Forelimb muscle (tissue), 1 donor: ENCODE measurements around the gene PRM3. TPM values are rescaled to one million over a fixed set of nuclear protein-coding genes. Genes with fewer than 3 reads are reported as not detected.

Experiments used
- DNase-seq: peaks from one replicate; pipeline ENCODE4 v3.0.0-alpha.2; 2013; ENCODE audit warnings: low read depth
- polyA plus RNA-seq: library from polyadenylated mRNA; unstranded; fragments of 120-200 nt; gene quantifications from one replicate; pipeline ENCODE4 v1.2.1, GENCODE V29; 2013; ENCODE audit not compliant: insufficient read length

PRM3 gene
- not detected for polyA plus RNA-seq

GRCh38 chr16:11272921-11273720 is at the start of gene PRM3:
PRM3 (minus strand) TSS chr16:11273629; CDS start chr16:11273595, 34 bp downstream.
- no peak for DNase-seq

- DNase-seq: no peak
These were observed 49.4 kb upstream of the PRM3 start for GRCh38 chr16:11322823-11323222.

- no peak for DNase-seq
These were observed 48.2 kb upstream of the PRM3 start for GRCh38 chr16:11321662-11322061.

- DNase-seq: no peak
These were observed 46.7 kb upstream of the PRM3 start for GRCh38 chr16:11320170-11320569.

- DNase-seq: no peak
These were observed 46.2 kb upstream of the PRM3 start for GRCh38 chr16:11319529-11320146.

- DNase-seq: no peak
These were observed 45.4 kb upstream of the PRM3 start for GRCh38 chr16:11318817-11319216.

- DNase-seq: no peak
These were observed 43.0 kb upstream of the PRM3 start for GRCh38 chr16:11316331-11317015.

GRCh38 chr16:11315510-11315909 is 42.1 kb upstream of the PRM3 start:
- DNase-seq: no peak

- no peak for DNase-seq
These were observed 41.0 kb upstream of the PRM3 start for GRCh38 chr16:11314309-11314894.

GRCh38 chr16:11313493-11314308 is 40.3 kb upstream of the PRM3 start:
- DNase-seq: no peak

GRCh38 chr16:11312718-11313492 is 39.5 kb upstream of the PRM3 start:
- DNase-seq: no peak

GRCh38 chr16:11310997-11311561 is 37.6 kb upstream of the PRM3 start:
- DNase-seq: no peak

- DNase-seq: no peak
These were observed 37.2 kb upstream of the PRM3 start for GRCh38 chr16:11310634-11310977.

- DNase-seq: no peak
These were observed 36.6 kb upstream of the PRM3 start for GRCh38 chr16:11309895-11310633.

GRCh38 chr16:11308493-11309283 is 35.3 kb upstream of the PRM3 start:
- no peak for DNase-seq

- no peak for DNase-seq
These were observed 34.4 kb upstream of the PRM3 start for GRCh38 chr16:11307639-11308492.

GRCh38 chr16:11306997-11307638 is 33.7 kb upstream of the PRM3 start:
- DNase-seq: no peak
